ENCODE results near the gene ADAMTS1. TPM values are rescaled to one million over a fixed set of nuclear protein-coding genes. Genes with fewer than 3 reads are reported as not detected.
A peak's percentile ranks its signal among the peaks of the same experiment; 100 is the strongest.

Gene ADAMTS1
- total RNA-seq (100 to 1,000 TPM; 265 to 750 TPM), polyA plus RNA-seq (100 to 1,000 TPM in 1 of 2 donors, 10 to 100 TPM in 1; 39.3 to 384 TPM)
- long read RNA-seq, donor 1, full-length matches to known transcripts: 962 of 1,751 reads
- long read RNA-seq, donor 1, partial matches to known transcripts: 587 of 1,751 reads
- long read RNA-seq, donor 1, other reads (novel, unspliced or antisense): 202 of 1,751 reads
- long read RNA-seq, donor 2, full-length matches to known transcripts: 217 of 320 reads
- long read RNA-seq, donor 2, partial matches to known transcripts: 78 of 320 reads
- long read RNA-seq, donor 2, other reads (novel, unspliced or antisense): 25 of 320 reads

- Histone ChIP-seq H3K4me3 (ENCODE audit: low read length in 2 of 2) (peak within 1 kb of the TSS; percentile 88 to 93), H3K36me3 (ENCODE audit: control insufficient read depth in 1 of 2, insufficient read depth in 2 of 2, low read length in 1 of 2) (peaks cover 0 to 4% of the 10 kb centered on the region in 2 donors), H3K27me3 (ENCODE audit: control insufficient read depth in 1 of 2, insufficient read depth in 2 of 2, low read length in 1 of 2) (no peaks in the 10 kb centered on the region), H3K9me3 (ENCODE audit: control insufficient read depth, low read length) (no peaks in the 10 kb centered on the region), H3K4me1 (ENCODE audit: control insufficient read depth in 1 of 2, insufficient read depth in 2 of 2, low read length in 2 of 2) (no peaks in the 10 kb centered on the region), H3K27ac (ENCODE audit: low read depth in 1 of 2, low read length in 2 of 2) (peak within 1 kb of the TSS; percentile 74 to 92)
- peak; percentile 93 to 98 for DNase-seq
- intact Hi-C loops (cut with DNase I): loop anchor here (5.0 to 10.0 kb wide), 4 partner anchors 1207 to 1907 kb away; no protein-coding TSS in a partner anchor
- WGBS, 2 donors: 0% methylated on average over 44 to 56 of the region's 56 CpGs
- peak; percentile 89 for ATAC-seq (ENCODE audit: low FRiP score)
These were observed at the start of gene ADAMTS1 for GRCh38 chr21:26845066-26845758. ADAMTS1 (minus strand) TSS chr21:26845409; CDS start chr21:26844954, 455 bp downstream.

- 44 to 56% methylated on average over 1 of the region's 1 CpG for WGBS, 2 donors
- no peak for DNase-seq
- Histone ChIP-seq H3K4me1 (ENCODE audit: control insufficient read depth in 1 of 2, insufficient read depth in 2 of 2, low read length in 2 of 2) (no peaks in the 10 kb centered on the region), H3K4me3 (ENCODE audit: low read length in 2 of 2) (no peak overlapping the region), H3K27ac (ENCODE audit: low read depth in 1 of 2, low read length in 2 of 2) (no peak overlapping the region), H3K9me3 (ENCODE audit: control insufficient read depth, low read length) (no peaks in the 10 kb centered on the region), H3K36me3 (ENCODE audit: control insufficient read depth in 1 of 2, insufficient read depth in 2 of 2, low read length in 1 of 2) (no peaks in the 10 kb centered on the region), H3K27me3 (ENCODE audit: control insufficient read depth in 1 of 2, insufficient read depth in 2 of 2, low read length in 1 of 2) (no peaks in the 10 kb centered on the region)
- no peak for ATAC-seq (ENCODE audit: low FRiP score)
- intact Hi-C loops (cut with DNase I): no loop called here
These were observed 46.9 kb upstream of the ADAMTS1 start for GRCh38 chr21:26892151-26892550.

GRCh38 chr21:26888931-26889330 lies 43.7 kb upstream of the ADAMTS1 start:
- no peaks in the 10 kb centered on the region for H3K36me3 ChIP-seq (ENCODE audit: control insufficient read depth in 1 of 2, insufficient read depth in 2 of 2, low read length in 1 of 2)
- intact Hi-C loops (cut with DNase I): loop anchor here in 1 of 2 donors (10.0 kb wide), 1 partner anchor 586 kb away; no protein-coding TSS in a partner anchor
- H3K9me3 ChIP-seq (ENCODE audit: control insufficient read depth, low read length): peaks cover 2% of the 10 kb centered on the region
- H3K4me1 ChIP-seq (ENCODE audit: control insufficient read depth in 1 of 2, insufficient read depth in 2 of 2, low read length in 2 of 2): no peaks in the 10 kb centered on the region
- H3K27ac ChIP-seq (ENCODE audit: low read depth in 1 of 2, low read length in 2 of 2): no peak overlapping the region
- 58 to 72% methylated on average over 5 of the region's 5 CpGs for WGBS, 2 donors
- DNase-seq: no peak
- H3K27me3 ChIP-seq (ENCODE audit: control insufficient read depth in 1 of 2, insufficient read depth in 2 of 2, low read length in 1 of 2): no peaks in the 10 kb centered on the region
- no peak overlapping the region for H3K4me3 ChIP-seq (ENCODE audit: low read length in 2 of 2)
- no peak for ATAC-seq (ENCODE audit: low FRiP score)

GRCh38 chr21:26888256-26888655 lies 43.0 kb upstream of the ADAMTS1 start:
- no peaks in the 10 kb centered on the region for H3K27me3 ChIP-seq (ENCODE audit: control insufficient read depth in 1 of 2, insufficient read depth in 2 of 2, low read length in 1 of 2)
- H3K27ac ChIP-seq (ENCODE audit: low read depth in 1 of 2, low read length in 2 of 2): no peak overlapping the region
- ATAC-seq (ENCODE audit: low FRiP score): no peak
- no peak for DNase-seq
- intact Hi-C loops (cut with DNase I): loop anchor here in 1 of 2 donors (10.0 kb wide), 1 partner anchor 587 kb away; no protein-coding TSS in a partner anchor
- H3K4me3 ChIP-seq (ENCODE audit: low read length in 2 of 2): no peak overlapping the region
- H3K4me1 ChIP-seq (ENCODE audit: control insufficient read depth in 1 of 2, insufficient read depth in 2 of 2, low read length in 2 of 2): no peaks in the 10 kb centered on the region
- no peaks in the 10 kb centered on the region for H3K36me3 ChIP-seq (ENCODE audit: control insufficient read depth in 1 of 2, insufficient read depth in 2 of 2, low read length in 1 of 2)
- H3K9me3 ChIP-seq (ENCODE audit: control insufficient read depth, low read length): peaks cover 2% of the 10 kb centered on the region

GRCh38 chr21:26887251-26887650 lies 42.0 kb upstream of the ADAMTS1 start:
- intact Hi-C loops (cut with DNase I): loop anchor here in 1 of 2 donors (10.0 kb wide), 1 partner anchor 588 kb away; no protein-coding TSS in a partner anchor
- DNase-seq: no peak
- Histone ChIP-seq H3K36me3 (ENCODE audit: control insufficient read depth in 1 of 2, insufficient read depth in 2 of 2, low read length in 1 of 2) (no peaks in the 10 kb centered on the region), H3K27ac (ENCODE audit: low read depth in 1 of 2, low read length in 2 of 2) (no peak overlapping the region), H3K9me3 (ENCODE audit: control insufficient read depth, low read length) (peaks cover 2% of the 10 kb centered on the region), H3K4me3 (ENCODE audit: low read length in 2 of 2) (no peak overlapping the region), H3K27me3 (ENCODE audit: control insufficient read depth in 1 of 2, insufficient read depth in 2 of 2, low read length in 1 of 2) (no peaks in the 10 kb centered on the region), H3K4me1 (ENCODE audit: control insufficient read depth in 1 of 2, insufficient read depth in 2 of 2, low read length in 2 of 2) (no peaks in the 10 kb centered on the region)
- no peak for ATAC-seq (ENCODE audit: low FRiP score)
- WGBS, 2 donors: 68 to 70% methylated on average over 3 of the region's 3 CpGs

GRCh38 chr21:26884436-26884835 lies 39.2 kb upstream of the ADAMTS1 start:
- Histone ChIP-seq H3K36me3 (ENCODE audit: control insufficient read depth in 1 of 2, insufficient read depth in 2 of 2, low read length in 1 of 2) (no peaks in the 10 kb centered on the region), H3K27ac (ENCODE audit: low read depth in 1 of 2, low read length in 2 of 2) (no peak overlapping the region), H3K4me1 (ENCODE audit: control insufficient read depth in 1 of 2, insufficient read depth in 2 of 2, low read length in 2 of 2) (no peaks in the 10 kb centered on the region), H3K27me3 (ENCODE audit: control insufficient read depth in 1 of 2, insufficient read depth in 2 of 2, low read length in 1 of 2) (no peaks in the 10 kb centered on the region), H3K4me3 (ENCODE audit: low read length in 2 of 2) (no peak overlapping the region), H3K9me3 (ENCODE audit: control insufficient read depth, low read length) (peaks cover 2% of the 10 kb centered on the region)
- no peak for ATAC-seq (ENCODE audit: low FRiP score)
- no peak for DNase-seq
- WGBS, 2 donors: 96 to 97% methylated on average over 2 of the region's 2 CpGs
- intact Hi-C loops (cut with DNase I): loop anchor here in 1 of 2 donors (10.0 kb wide), 1 partner anchor 590 kb away; no protein-coding TSS in a partner anchor

GRCh38 chr21:26883768-26884167 lies 38.6 kb upstream of the ADAMTS1 start:
- 66 to 72% methylated on average over 2 of the region's 2 CpGs for WGBS, 2 donors
- Histone ChIP-seq H3K27me3 (ENCODE audit: control insufficient read depth in 1 of 2, insufficient read depth in 2 of 2, low read length in 1 of 2) (no peaks in the 10 kb centered on the region), H3K4me3 (ENCODE audit: low read length in 2 of 2) (no peak overlapping the region), H3K36me3 (ENCODE audit: control insufficient read depth in 1 of 2, insufficient read depth in 2 of 2, low read length in 1 of 2) (no peaks in the 10 kb centered on the region), H3K27ac (ENCODE audit: low read depth in 1 of 2, low read length in 2 of 2) (no peak overlapping the region), H3K4me1 (ENCODE audit: control insufficient read depth in 1 of 2, insufficient read depth in 2 of 2, low read length in 2 of 2) (no peaks in the 10 kb centered on the region), H3K9me3 (ENCODE audit: control insufficient read depth, low read length) (peaks cover 2% of the 10 kb centered on the region)
- DNase-seq (no peak), ATAC-seq (ENCODE audit: low FRiP score) (no peak)
- intact Hi-C loops (cut with DNase I): loop anchor here in 1 of 2 donors (10.0 kb wide), 1 partner anchor 591 kb away; no protein-coding TSS in a partner anchor

- WGBS, 2 donors: 47 to 48% methylated on average over 4 of the region's 4 CpGs
- Histone ChIP-seq H3K4me3 (ENCODE audit: low read length in 2 of 2) (no peak overlapping the region), H3K4me1 (ENCODE audit: control insufficient read depth in 1 of 2, insufficient read depth in 2 of 2, low read length in 2 of 2) (no peaks in the 10 kb centered on the region), H3K27me3 (ENCODE audit: control insufficient read depth in 1 of 2, insufficient read depth in 2 of 2, low read length in 1 of 2) (no peaks in the 10 kb centered on the region), H3K36me3 (ENCODE audit: control insufficient read depth in 1 of 2, insufficient read depth in 2 of 2, low read length in 1 of 2) (no peaks in the 10 kb centered on the region), H3K9me3 (ENCODE audit: control insufficient read depth, low read length) (peaks cover 2% of the 10 kb centered on the region), H3K27ac (ENCODE audit: low read depth in 1 of 2, low read length in 2 of 2) (no peak overlapping the region)
- intact Hi-C loops (cut with DNase I): loop anchor here in 1 of 2 donors (10.0 kb wide), 1 partner anchor 593 kb away; no protein-coding TSS in a partner anchor
- DNase-seq: no peak
- no peak for ATAC-seq (ENCODE audit: low FRiP score)
These were observed 36.5 kb upstream of the ADAMTS1 start for GRCh38 chr21:26881504-26882228.
